LNCaP clone FGC (cell line): ENCODE data around the gene ABHD6.

Source experiments
- DNase-seq: peaks from one replicate; pipeline ENCODE4 v3.0.0-alpha.2; 2011; ENCODE audit warnings: low read depth
- H3K4me3 ChIP-seq: 2 replicates; pipeline ENCODE4 v1.5.1; 2011; ENCODE audit warnings: mild to moderate bottlenecking, low read depth, low read length, control low read depth
- CTCF ChIP-seq: IDR thresholded peaks from 2 replicates; pipeline ENCODE4 v1.5.1; 2012; ENCODE audit warnings: mild to moderate bottlenecking; ENCODE audit not compliant: control insufficient read depth, insufficient read depth; ENCODE audit errors: extremely low read depth

ABHD6 gene

DNA sequence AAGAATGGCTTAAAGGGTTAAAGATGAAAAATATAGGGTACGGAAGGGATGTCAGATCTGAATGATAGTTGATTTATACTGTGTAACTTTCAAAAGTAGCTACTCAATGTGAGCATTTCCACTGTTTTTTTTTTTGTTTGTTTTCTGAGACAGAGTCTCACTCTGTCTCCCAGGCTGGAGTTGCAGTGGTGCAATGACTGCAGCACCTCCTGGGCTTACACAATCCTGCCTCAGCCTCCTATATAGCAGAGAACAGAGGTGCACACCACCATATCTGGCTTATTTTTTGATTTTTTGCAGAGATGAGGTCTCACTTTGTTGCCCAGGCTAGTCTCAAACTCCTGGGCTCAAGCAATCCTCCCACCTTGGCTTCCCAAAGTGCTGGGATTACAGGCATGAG, 85.2 kb downstream of the ABHD6 start:
- DNase-seq: no peak
- no peak for TF ChIP-seq CTCF
- no peak overlapping the region for H3K4me3 ChIP-seq

GRCh38 chr3:58323529-58324390, 86.2 kb downstream of the ABHD6 start:
- TF ChIP-seq CTCF: no peak
- DNase-seq: no peak
- no peak overlapping the region for H3K4me3 ChIP-seq

DNA sequence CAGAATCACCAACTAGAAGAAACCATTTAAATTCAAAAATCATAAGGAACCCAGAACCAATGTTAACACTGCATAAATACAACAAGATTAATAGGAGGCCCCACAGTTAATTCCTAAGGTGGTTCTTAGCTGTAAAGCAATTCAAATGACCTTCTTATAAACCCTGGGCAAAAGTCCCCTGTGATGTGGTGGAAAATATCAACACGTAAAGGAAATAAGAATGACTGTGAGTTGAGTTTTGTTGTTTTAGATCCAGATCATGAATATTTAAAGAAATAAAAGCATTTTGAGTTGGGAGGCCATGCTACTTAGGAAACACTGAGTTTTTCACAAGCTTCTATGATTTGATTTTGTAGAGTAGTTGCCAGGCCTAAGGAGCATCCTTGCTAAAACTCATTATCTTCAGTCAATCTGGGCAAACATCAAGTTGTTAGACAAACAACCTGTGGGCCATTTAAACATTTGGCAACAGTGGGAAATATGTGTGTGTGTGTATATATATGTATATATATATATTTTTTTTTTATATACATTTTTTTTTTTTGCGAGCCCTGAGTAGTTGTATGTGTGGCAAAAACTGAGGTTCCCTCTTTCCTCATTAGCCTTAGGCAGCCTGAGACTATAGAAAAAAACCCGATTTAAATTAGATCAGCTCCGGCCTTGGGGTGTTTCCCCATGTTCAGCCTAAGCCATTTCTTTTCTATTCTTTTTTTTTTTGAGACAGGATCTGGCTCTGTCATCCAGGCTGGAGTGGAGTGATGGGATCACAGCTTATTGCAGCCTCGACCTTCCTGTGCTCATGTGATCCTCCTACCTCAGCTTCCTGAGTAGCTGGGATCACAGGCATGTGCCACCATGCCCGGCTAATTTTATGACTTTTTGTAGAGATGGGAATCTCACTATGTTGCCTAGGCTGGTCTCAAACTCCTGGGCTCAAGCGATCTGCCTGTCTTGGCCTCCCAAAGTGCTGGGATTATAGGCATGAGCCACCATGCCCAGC, 87.1 kb downstream of the ABHD6 start:
- peak; percentile 46 for DNase-seq
- H3K4me3 ChIP-seq: no peak overlapping the region
- no peak for TF ChIP-seq CTCF

- no peak for TF ChIP-seq CTCF
- DNase-seq: no peak
These were observed 88.0 kb downstream of the ABHD6 start for GRCh38 chr3:58325525-58325992.

GRCh38 chr3:58326267-58326900, 88.8 kb downstream of the ABHD6 start:
- TF ChIP-seq CTCF: no peak
- no peak for DNase-seq

More at GRCh38 chr3:58325525-58325992, 88.0 kb downstream of the ABHD6 start:
- no peak overlapping the region for H3K4me3 ChIP-seq

GRCh38 chr3:58329150-58329921, 91.7 kb downstream of the ABHD6 start:
- no peak overlapping the region for H3K4me3 ChIP-seq
- no peak for DNase-seq
- no peak for TF ChIP-seq CTCF

More at GRCh38 chr3:58326267-58326900, 88.8 kb downstream of the ABHD6 start:
- H3K4me3 ChIP-seq: no peak overlapping the region
